Left lung (tissue), 10 donors: Measurements from ENCODE around the gene IWS1. TPM values are rescaled to one million over a fixed set of nuclear protein-coding genes. Genes with fewer than 3 reads are reported as not detected.

Source experiments
- ATAC-seq: fragments of 200-7000 bp; cut with Tn5 transposase; one replicate; pipeline ENCODE4 v1.9.1; 2020; ENCODE audit warnings: moderate library complexity
- DNase-seq, 4 donors: peaks; one replicate each; pipeline ENCODE4 v3.0.0-alpha.2; 2013 to 2020
- H3K27ac ChIP-seq, 2 donors: fragments of 200-600 bp; sonication (generic) in 1 of 2; one replicate each; pipeline versions ENCODE4 v1.5.0 to v1.8.0; 2020 to 2021
- H3K27me3 ChIP-seq, 2 donors: fragments of 200-600 bp; sonication (generic) in 1 of 2; one replicate each; pipeline versions ENCODE4 v1.5.0 to v1.8.0; 2020 to 2021
- H3K36me3 ChIP-seq, 2 donors: fragments of 200-600 bp; sonication (generic) in 1 of 2; one replicate each; pipeline versions ENCODE4 v1.5.0 to v1.8.0; 2020 to 2021
- H3K4me1 ChIP-seq, 2 donors: fragments of 200-600 bp; one replicate each; pipeline ENCODE4 v1.8.0; 2021
- H3K4me3 ChIP-seq, 2 donors: fragments of 200-600 bp; sonication (generic) in 1 of 2; one replicate each; pipeline versions ENCODE4 v1.5.0 to v1.8.0; 2020 to 2021; ENCODE audit warnings: mild to moderate bottlenecking in 1 of 2
- H3K9me3 ChIP-seq, 2 donors: fragments of 200-600 bp; sonication (generic) in 1 of 2; one replicate each; pipeline versions ENCODE4 v1.5.0 to v1.8.0; 2020 to 2021
- CTCF ChIP-seq, 2 donors: fragments of 200-600 bp; sonication (generic) in 1 of 2; IDR thresholded peaks; one replicate each; pipeline versions ENCODE4 v1.5.0 to v1.8.0; 2021; ENCODE audit warnings: antibody characterized with exemption in 2 of 2
- intact Hi-C, 2 donors: fragments of 100-400 bp; cut with DNase I; formaldehyde crosslinking; loops; one replicate each; pipeline versions ENCODE4 v1.11.2 to v1.14.2; 2022
- polyA plus RNA-seq, 6 donors: library from polyadenylated mRNA; unstranded; fragments of 120-200 nt; gene quantifications; one replicate each; pipeline ENCODE4 v1.2.1, GENCODE V29; 2013; ENCODE audit not compliant: insufficient read length in 6 of 6
- total RNA-seq, 2 donors: library from RNA; stranded (reverse); fragmentation: NEBNext Ultra II Directional; extraction: Animal tissue kit (Norgen Biotek cat#: 25700); gene quantifications; one replicate each; pipeline ENCODE4 v1.2.1, GENCODE V29; 2021
- donor health status: DM: no; HTN: yes; CAD: no.
- donor health status: DM: no; HTN: no; CAD: no.

Gene IWS1
- total and polyA plus RNA-seq, 8 donors = 37.2 to 72.9 (median 67.5) TPM

- TF ChIP-seq CTCF (IDR thresholded peaks at IDR 0.05) = no peak
- H3K4me3 ChIP-seq = no peak overlapping the region
- peaks cover 0 to 66% of the 10 kb centered on the region in 2 donors for H3K36me3 ChIP-seq
- H3K9me3 ChIP-seq = no peaks in the 10 kb centered on the region
- H3K27ac ChIP-seq = no peak overlapping the region
- no peak for DNase-seq
- H3K27me3 ChIP-seq = no peaks in the 10 kb centered on the region
- peaks cover 15 to 37% of the 10 kb centered on the region in 2 donors for H3K4me1 ChIP-seq
- intact Hi-C loops = no loop called here
- ATAC-seq = no peak
Measured at GRCh38 chr2:127503491-127503890, 22.8 kb downstream of the IWS1 start.

- H3K36me3 ChIP-seq = peaks cover 0 to 97% of the 10 kb centered on the region in 2 donors
- no peak for DNase-seq
- TF ChIP-seq CTCF (IDR thresholded peaks at IDR 0.05) = no peak
- H3K4me3 ChIP-seq = no peak overlapping the region
- no peaks in the 10 kb centered on the region for H3K27me3 ChIP-seq
- intact Hi-C loops = no loop called here
- H3K4me1 ChIP-seq = peaks cover 0 to 8% of the 10 kb centered on the region in 2 donors
- ATAC-seq = peak; percentile 73
- H3K27ac ChIP-seq = no peak overlapping the region
- no peaks in the 10 kb centered on the region for H3K9me3 ChIP-seq
Measured at GRCh38 chr2:127498386-127498785, 27.9 kb downstream of the IWS1 start.

- intact Hi-C loops = no loop called here
- peaks cover 0 to 12% of the 10 kb centered on the region in 2 donors for H3K4me1 ChIP-seq
- no peaks in the 10 kb centered on the region for H3K27me3 ChIP-seq
- TF ChIP-seq CTCF (IDR thresholded peaks at IDR 0.05) = no peak
- ATAC-seq = no peak
- H3K9me3 ChIP-seq = no peaks in the 10 kb centered on the region
- H3K36me3 ChIP-seq = peaks cover 0 to 100% of the 10 kb centered on the region in 2 donors
- no peak overlapping the region for H3K27ac ChIP-seq
- no peak for DNase-seq
- H3K4me3 ChIP-seq = no peak overlapping the region
Measured at GRCh38 chr2:127490283-127490682, 36.0 kb downstream of the IWS1 start.

GRCh38 chr2:127486247-127487058 is 39.8 kb downstream of the IWS1 start:
- Histone ChIP-seq H3K4me3 (no peak overlapping the region), H3K9me3 (no peaks in the 10 kb centered on the region), H3K27ac (peak overlapping the region in 1 of 2 donors; percentile 38), H3K36me3 (peaks cover 0 to 97% of the 10 kb centered on the region in 2 donors), H3K27me3 (no peaks in the 10 kb centered on the region), H3K4me1 (peaks cover 0 to 12% of the 10 kb centered on the region in 2 donors)
- no peak for TF ChIP-seq CTCF (IDR thresholded peaks at IDR 0.05)
- DNase-seq (no peak), ATAC-seq (peak; percentile 82)
- intact Hi-C loops = no loop called here

- DNase-seq (no peak), ATAC-seq (peak; percentile 39)
- intact Hi-C loops = no loop called here
- no peak overlapping the region for H3K4me3 ChIP-seq
- no peaks in the 10 kb centered on the region for H3K27me3 ChIP-seq
- no peaks in the 10 kb centered on the region for H3K9me3 ChIP-seq
- peaks cover 0 to 12% of the 10 kb centered on the region in 2 donors for H3K4me1 ChIP-seq
- H3K36me3 ChIP-seq = peaks cover 0 to 97% of the 10 kb centered on the region in 2 donors
- no peak for TF ChIP-seq CTCF (IDR thresholded peaks at IDR 0.05)
- H3K27ac ChIP-seq = peak overlapping the region in 1 of 2 donors; percentile 38
Measured at GRCh38 chr2:127485694-127486071, 40.6 kb downstream of the IWS1 start.
